Fibroblast of skin of left quadriceps (primary cell): Measurements from ENCODE around the gene MRPL52.

Source experiments
- DNase-seq, 2 experiments: peaks; one replicate each; pipeline ENCODE4 v3.0.0-alpha.2; 2013; ENCODE audit warnings: low read depth in 2 of 2

Gene MRPL52

GRCh38 chr14:22882064-22882463 lies 52.4 kb downstream of the MRPL52 start:
- no peak for DNase-seq

DNA sequence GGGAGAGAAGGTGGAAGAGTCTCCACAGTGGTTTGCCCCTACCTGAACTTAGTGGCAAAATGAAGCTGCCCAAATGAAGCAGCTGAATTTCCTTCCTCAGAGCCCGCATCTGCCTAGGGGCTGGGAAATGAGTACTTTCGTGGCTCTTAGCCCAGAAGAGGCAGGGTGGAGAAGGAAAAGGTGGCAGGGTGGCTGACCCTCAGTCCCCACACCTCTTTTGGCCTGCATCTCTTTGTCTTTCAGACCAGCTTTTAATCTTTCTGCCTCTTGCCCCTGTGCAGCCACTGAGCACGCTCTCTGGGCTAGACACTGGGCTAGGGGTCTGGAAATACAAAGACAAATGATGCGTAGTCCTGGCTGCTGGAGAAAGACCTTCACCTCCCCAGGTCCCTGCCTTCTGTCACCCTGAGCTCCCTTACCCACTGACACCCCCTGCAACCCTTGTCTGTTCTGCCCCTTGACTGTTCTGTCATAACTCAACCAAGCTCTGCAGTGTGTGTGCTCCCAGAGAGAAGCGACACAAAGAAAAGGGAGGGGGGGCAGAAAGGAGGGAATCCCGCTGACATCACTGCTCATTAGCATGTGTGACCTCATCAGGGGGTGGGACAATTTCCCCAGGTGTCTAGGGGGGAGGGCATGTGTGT lies 53.0 kb downstream of the MRPL52 start:
- DNase-seq = no peak

- no peak for DNase-seq
Measured at GRCh38 chr14:22883173-22883976, 53.7 kb downstream of the MRPL52 start, which contains the start of gene REM2. Gene REM2, plus strand, starts transcription at chr14:22883222. Its CDS starts 66 bp downstream, at chr14:22883288.

DNA sequence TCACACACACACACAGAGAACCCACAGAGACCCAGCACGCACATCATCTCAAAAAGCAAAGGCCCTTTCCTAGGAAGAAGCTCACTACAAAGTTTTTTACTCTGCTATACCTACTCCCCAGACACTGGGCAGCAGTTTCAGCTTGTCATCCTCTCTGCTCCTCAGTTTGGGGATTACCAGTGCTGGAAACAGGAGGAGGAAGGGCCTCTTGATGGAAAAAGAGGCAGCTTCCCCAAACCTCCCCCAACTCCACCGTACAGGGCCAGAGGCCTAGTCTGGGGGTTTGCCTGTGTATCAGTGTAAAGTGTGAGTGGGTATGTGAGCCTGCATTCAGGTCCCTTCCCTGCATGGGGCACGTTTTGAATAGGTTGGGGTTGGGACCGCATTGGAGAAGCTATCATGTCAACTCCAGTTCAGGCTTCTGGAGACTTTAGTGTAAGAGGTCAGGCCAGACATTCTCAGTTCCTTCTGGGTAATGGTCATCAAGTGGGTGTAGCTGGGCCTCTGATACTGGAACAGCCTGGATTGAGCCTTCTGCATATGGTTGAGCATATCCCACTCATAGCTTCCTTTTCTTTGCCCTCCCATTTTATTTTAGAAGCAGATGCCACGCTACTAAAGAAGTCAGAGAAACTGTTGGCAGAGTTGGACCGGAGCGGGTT lies 54.5 kb downstream of the MRPL52 start:
- DNase-seq = no peak
